Measurements from ENCODE around the gene PLCXD3. TPM values are rescaled to one million over a fixed set of nuclear protein-coding genes. Genes with fewer than 3 reads are reported as not detected.

The PLCXD3 gene
- total RNA-seq, 1 donor from 2014 or later: not detected

- Mint-ChIP-seq H3K4me3 (ENCODE audit: unreplicated experiment) (no peak overlapping the region), H3K9me3 (ENCODE audit: unreplicated experiment) (peaks cover 3% of the 10 kb centered on the region), H3K36me3 (ENCODE audit: unreplicated experiment) (no peaks in the 10 kb centered on the region), H3K27ac (ENCODE audit: unreplicated experiment) (no peak overlapping the region), H3K27me3 (ENCODE audit: unreplicated experiment) (no peaks in the 10 kb centered on the region), H3K4me1 (ENCODE audit: unreplicated experiment) (no peaks in the 10 kb centered on the region)
- no peak for TF ChIP-seq CTCF (IDR thresholded peaks at IDR 0.05)
- DNase-seq (ENCODE audit: extremely low spot score, unreplicated experiment): no peak
Observed at GRCh38 chr5:41364346-41364745, 146.1 kb downstream of the PLCXD3 start.

GRCh38 chr5:41363343-41363986 lies 146.9 kb downstream of the PLCXD3 start:
- no peak for TF ChIP-seq CTCF (IDR thresholded peaks at IDR 0.05)
- no peaks in the 10 kb centered on the region for H3K36me3 Mint-ChIP-seq (ENCODE audit: unreplicated experiment)
- no peaks in the 10 kb centered on the region for H3K27me3 Mint-ChIP-seq (ENCODE audit: unreplicated experiment)
- no peaks in the 10 kb centered on the region for H3K4me1 Mint-ChIP-seq (ENCODE audit: unreplicated experiment)
- H3K4me3 Mint-ChIP-seq (ENCODE audit: unreplicated experiment): no peak overlapping the region
- no peak overlapping the region for H3K27ac Mint-ChIP-seq (ENCODE audit: unreplicated experiment)
- H3K9me3 Mint-ChIP-seq (ENCODE audit: unreplicated experiment): peaks cover 3% of the 10 kb centered on the region
- no peak for DNase-seq (ENCODE audit: extremely low spot score, unreplicated experiment)

- peaks cover 3% of the 10 kb centered on the region for H3K9me3 Mint-ChIP-seq (ENCODE audit: unreplicated experiment)
- H3K4me1 Mint-ChIP-seq (ENCODE audit: unreplicated experiment): no peaks in the 10 kb centered on the region
- no peak for DNase-seq (ENCODE audit: extremely low spot score, unreplicated experiment)
- no peaks in the 10 kb centered on the region for H3K36me3 Mint-ChIP-seq (ENCODE audit: unreplicated experiment)
- no peaks in the 10 kb centered on the region for H3K27me3 Mint-ChIP-seq (ENCODE audit: unreplicated experiment)
- H3K27ac Mint-ChIP-seq (ENCODE audit: unreplicated experiment): no peak overlapping the region
- no peak for TF ChIP-seq CTCF (IDR thresholded peaks at IDR 0.05)
- H3K4me3 Mint-ChIP-seq (ENCODE audit: unreplicated experiment): no peak overlapping the region
Observed at GRCh38 chr5:41356786-41357185, 153.6 kb downstream of the PLCXD3 start.

GRCh38 chr5:41349846-41350245 lies 160.6 kb downstream of the PLCXD3 start:
- H3K4me3 Mint-ChIP-seq (ENCODE audit: unreplicated experiment): no peak overlapping the region
- H3K36me3 Mint-ChIP-seq (ENCODE audit: unreplicated experiment): no peaks in the 10 kb centered on the region
- no peak for TF ChIP-seq CTCF (IDR thresholded peaks at IDR 0.05)
- no peak for DNase-seq (ENCODE audit: extremely low spot score, unreplicated experiment)
- no peak overlapping the region for H3K27ac Mint-ChIP-seq (ENCODE audit: unreplicated experiment)
- no peaks in the 10 kb centered on the region for H3K9me3 Mint-ChIP-seq (ENCODE audit: unreplicated experiment)
- H3K4me1 Mint-ChIP-seq (ENCODE audit: unreplicated experiment): no peaks in the 10 kb centered on the region
- no peaks in the 10 kb centered on the region for H3K27me3 Mint-ChIP-seq (ENCODE audit: unreplicated experiment)

- no peak for DNase-seq (ENCODE audit: extremely low spot score, unreplicated experiment)
- no peaks in the 10 kb centered on the region for H3K36me3 Mint-ChIP-seq (ENCODE audit: unreplicated experiment)
- H3K4me1 Mint-ChIP-seq (ENCODE audit: unreplicated experiment): no peaks in the 10 kb centered on the region
- H3K27ac Mint-ChIP-seq (ENCODE audit: unreplicated experiment): no peak overlapping the region
- H3K4me3 Mint-ChIP-seq (ENCODE audit: unreplicated experiment): no peak overlapping the region
- TF ChIP-seq CTCF (IDR thresholded peaks at IDR 0.05): no peak
- no peaks in the 10 kb centered on the region for H3K9me3 Mint-ChIP-seq (ENCODE audit: unreplicated experiment)
- H3K27me3 Mint-ChIP-seq (ENCODE audit: unreplicated experiment): no peaks in the 10 kb centered on the region
Observed at GRCh38 chr5:41347569-41347968, 162.8 kb downstream of the PLCXD3 start.
